ENCODE data around the gene AP4B1. TPM values are rescaled to one million over a fixed set of nuclear protein-coding genes. Genes with fewer than 3 reads are reported as not detected.

Gene AP4B1
- polyA plus RNA-seq, 1 experiment = 16.5 TPM

GRCh38 chr1:113850127-113850796, 54.3 kb downstream of the AP4B1 start:
- POLR2A ChIA-PET = no interaction called here

DNA sequence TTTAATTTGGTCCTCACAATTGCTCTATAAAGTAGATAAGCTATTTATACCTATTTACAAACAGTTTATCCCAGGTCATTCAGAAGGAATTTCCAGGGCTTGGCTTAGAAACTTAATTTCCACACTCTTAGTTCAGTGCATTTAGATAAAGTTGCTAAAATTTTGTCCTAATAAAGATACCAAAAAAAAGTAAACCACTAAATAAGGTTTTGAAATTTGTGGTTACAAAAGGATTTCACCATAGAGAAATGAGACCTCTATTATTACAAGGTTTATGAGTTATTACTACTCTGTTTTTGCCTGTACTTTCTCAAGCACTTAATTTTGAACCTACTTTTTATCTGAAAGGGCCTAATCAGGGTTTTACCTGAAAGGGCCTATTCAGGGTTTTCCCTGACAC, 55.5 kb downstream of the AP4B1 start:
- TF ChIP-seq, protein P1, sequence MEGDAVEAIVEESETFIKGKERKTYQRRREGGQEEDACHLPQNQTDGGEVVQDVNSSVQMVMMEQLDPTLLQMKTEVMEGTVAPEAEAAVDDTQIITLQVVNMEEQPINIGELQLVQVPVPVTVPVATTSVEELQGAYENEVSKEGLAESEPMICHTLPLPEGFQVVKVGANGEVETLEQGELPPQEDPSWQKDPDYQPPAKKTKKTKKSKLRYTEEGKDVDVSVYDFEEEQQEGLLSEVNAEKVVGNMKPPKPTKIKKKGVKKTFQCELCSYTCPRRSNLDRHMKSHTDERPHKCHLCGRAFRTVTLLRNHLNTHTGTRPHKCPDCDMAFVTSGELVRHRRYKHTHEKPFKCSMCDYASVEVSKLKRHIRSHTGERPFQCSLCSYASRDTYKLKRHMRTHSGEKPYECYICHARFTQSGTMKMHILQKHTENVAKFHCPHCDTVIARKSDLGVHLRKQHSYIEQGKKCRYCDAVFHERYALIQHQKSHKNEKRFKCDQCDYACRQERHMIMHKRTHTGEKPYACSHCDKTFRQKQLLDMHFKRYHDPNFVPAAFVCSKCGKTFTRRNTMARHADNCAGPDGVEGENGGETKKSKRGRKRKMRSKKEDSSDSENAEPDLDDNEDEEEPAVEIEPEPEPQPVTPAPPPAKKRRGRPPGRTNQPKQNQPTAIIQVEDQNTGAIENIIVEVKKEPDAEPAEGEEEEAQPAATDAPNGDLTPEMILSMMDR (IDR thresholded peaks at IDR 0.05; ENCODE audit: low read depth, low read length) = no peak
- ChIA-PET CTCF (no interaction called here), POLR2A (no interaction called here)
- no peak for DNase-seq (ENCODE audit: low read depth, low spot score)
- Histone ChIP-seq H3K4me3 (ENCODE audit: low read depth, low read length) (no peak overlapping the region), H3K9me3 (ENCODE audit: control insufficient read depth, insufficient read depth, low read length) (no peaks in the 10 kb centered on the region), H3K27ac (ENCODE audit: low read depth, low read length) (no peak overlapping the region), H3K27me3 (ENCODE audit: control insufficient read depth, insufficient read depth, low read length) (no peaks in the 10 kb centered on the region)

More at GRCh38 chr1:113850127-113850796, 54.3 kb downstream of the AP4B1 start:
- TF ChIP-seq, protein P1 (IDR thresholded peaks at IDR 0.05; ENCODE audit: low read depth, low read length) = no peak
- no peaks in the 10 kb centered on the region for H3K27me3 ChIP-seq (ENCODE audit: control insufficient read depth, insufficient read depth, low read length)
- H3K27ac ChIP-seq (ENCODE audit: low read depth, low read length) = no peak overlapping the region
- CTCF ChIA-PET = interaction anchor here (0.7 to 1.4 kb wide), 3 partner anchors 15 to 433 kb away, joined by 3 to 5 read pairs (median 5); no protein-coding TSS in a partner anchor
- no peaks in the 10 kb centered on the region for H3K9me3 ChIP-seq (ENCODE audit: control insufficient read depth, insufficient read depth, low read length)
- H3K4me3 ChIP-seq (ENCODE audit: low read depth, low read length) = no peak overlapping the region
- no peak for DNase-seq (ENCODE audit: low read depth, low spot score)

DNA sequence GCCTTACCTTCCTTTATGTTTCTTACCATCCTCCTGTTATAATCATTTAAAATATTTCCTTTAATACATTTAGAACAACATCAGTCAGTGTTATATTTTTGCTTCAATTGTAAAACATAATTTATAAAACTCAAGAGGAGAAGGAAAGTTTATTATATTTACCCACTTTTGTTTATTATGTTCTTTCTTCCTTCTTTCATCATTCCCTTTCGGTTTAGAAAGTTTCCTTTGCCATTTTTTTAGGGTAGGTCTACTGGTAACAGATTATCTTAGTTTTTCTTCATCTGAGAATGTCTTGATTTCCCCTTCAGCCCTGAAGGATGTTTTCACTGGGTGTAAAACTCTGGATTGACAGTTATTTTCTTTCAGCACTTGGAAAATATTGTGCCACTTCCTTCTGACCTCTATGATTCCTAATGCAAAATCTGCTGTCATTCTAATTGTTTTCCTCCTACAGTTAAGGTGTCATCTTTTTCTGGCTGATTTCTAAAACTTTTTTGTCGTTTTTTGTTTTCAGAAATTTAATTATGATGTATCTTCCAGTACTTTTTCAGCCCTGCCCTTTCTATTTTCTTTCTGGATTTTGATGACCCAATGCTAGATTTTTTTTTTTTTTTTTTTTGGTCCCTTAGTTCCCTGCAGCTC, 58.1 kb downstream of the AP4B1 start:
- TF ChIP-seq, protein P1 (IDR thresholded peaks at IDR 0.05; ENCODE audit: low read depth, low read length) = no peak
- Histone ChIP-seq H3K27me3 (ENCODE audit: control insufficient read depth, insufficient read depth, low read length) (no peaks in the 10 kb centered on the region), H3K4me3 (ENCODE audit: low read depth, low read length) (no peak overlapping the region), H3K9me3 (ENCODE audit: control insufficient read depth, insufficient read depth, low read length) (no peaks in the 10 kb centered on the region; the same call in 1 of the 2 replicates), H3K27ac (ENCODE audit: low read depth, low read length) (no peak overlapping the region)
- DNase-seq (ENCODE audit: low read depth, low spot score) = no peak
- POLR2A ChIA-PET = no interaction called here
- CTCF ChIA-PET = no interaction called here

Other genes with a start within 250 kb of the AP4B1 start
- gene PHTF1, start 145.3 kb downstream of the AP4B1 start, polyA plus RNA-seq (2011; rRNA removed) = 15.0 and 18.0 TPM in 2 replicates
- gene RSBN1, start 92.3 kb downstream of the AP4B1 start, polyA plus RNA-seq (2011; rRNA removed) = 6.3 and 12.2 TPM in 2 replicates
- gene PTPN22, start 33.1 kb downstream of the AP4B1 start, polyA plus RNA-seq (2011; rRNA removed) = 0.17 and 0.21 TPM in 2 replicates
- 0.11 and 0.12 TPM in 2 replicates for gene BCL2L15, start 17.2 kb downstream of the AP4B1 start, polyA plus RNA-seq (2011; rRNA removed)
- gene DCLRE1B, start 527 bp upstream of the AP4B1 start, polyA plus RNA-seq (2011; rRNA removed) = 2.7 and 3.2 TPM in 2 replicates
- gene HIPK1, start 24.5 kb upstream of the AP4B1 start, polyA plus RNA-seq (2011; rRNA removed) = 28.4 and 31.3 TPM in 2 replicates
- 90.3 and 105 TPM in 2 replicates for gene OLFML3, start 74.7 kb upstream of the AP4B1 start, polyA plus RNA-seq (2011; rRNA removed)
- not detected in 2 replicates for gene SYT6, start 249.1 kb upstream of the AP4B1 start, polyA plus RNA-seq (2011; rRNA removed)

Data from AG04450 (cell line).